ENCODE results near the gene NRCAM. TPM values are rescaled to one million over a fixed set of nuclear protein-coding genes. Genes with fewer than 3 reads are reported as not detected.

Gene NRCAM
- total and polyA plus RNA-seq, 2 donors: 4.7 to 13.9 TPM

DNA sequence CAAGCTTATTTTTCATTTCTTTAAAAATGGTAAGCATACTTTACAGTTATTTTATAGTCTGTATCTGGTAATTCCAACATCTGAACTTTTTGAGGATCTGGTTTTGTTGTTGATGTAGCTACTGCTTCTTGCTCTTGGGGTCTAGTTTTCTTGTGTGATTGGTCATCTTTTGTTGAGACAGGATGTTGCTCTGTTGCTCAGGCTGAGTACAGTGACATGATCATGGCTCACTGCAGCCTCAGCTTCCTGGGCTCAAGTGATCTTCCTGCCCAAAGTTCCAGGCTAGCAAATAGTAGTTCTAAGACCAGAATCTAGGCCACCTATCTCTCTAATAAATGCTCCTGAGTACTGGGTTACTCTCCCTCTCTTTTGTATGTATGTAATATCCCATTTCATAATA lies 75.7 kb downstream of the NRCAM start:
- Histone ChIP-seq H3K4me3 (ENCODE audit: low read length in 2 of 2) (no peak overlapping the region), H3K27ac (ENCODE audit: low read depth in 1 of 2, low read length in 1 of 2) (no peak overlapping the region), H3K4me1 (ENCODE audit: control insufficient read depth in 2 of 2, insufficient read depth in 2 of 2, low read length in 2 of 2) (no peaks in the 10 kb centered on the region), H3K27me3 (ENCODE audit: control insufficient read depth in 2 of 2, insufficient read depth in 1 of 2, low read length in 1 of 2) (no peaks in the 10 kb centered on the region), H3K9me3 (ENCODE audit: control insufficient read depth in 2 of 2, insufficient read depth in 1 of 2, low read length in 1 of 2) (no peaks in the 10 kb centered on the region), H3K36me3 (ENCODE audit: control insufficient read depth in 2 of 2, insufficient read depth in 2 of 2, low read length in 1 of 2) (no peaks in the 10 kb centered on the region)
- no peak for DNase-seq (ENCODE audit: low read depth in 6 of 9, low spot score in 9 of 9)

DNA sequence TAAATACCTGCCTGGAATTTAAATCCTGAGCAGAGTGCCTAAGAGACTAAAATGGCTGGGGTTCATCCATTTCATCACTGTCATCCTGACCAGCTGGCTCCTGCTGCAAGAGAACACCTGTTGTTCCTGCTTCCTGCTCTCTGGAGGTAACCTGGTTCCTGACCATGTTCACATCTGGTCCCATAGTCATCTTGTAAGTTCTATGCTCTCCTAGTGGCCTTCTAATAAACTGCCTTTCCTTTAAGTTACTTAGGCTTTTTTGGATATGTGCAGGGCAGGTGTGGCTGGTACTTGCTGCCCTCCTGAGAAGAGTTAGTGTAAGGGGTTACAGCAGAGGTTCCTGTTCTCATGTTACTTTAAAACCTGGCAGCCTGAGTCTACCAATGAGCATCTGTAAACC lies 80.0 kb downstream of the NRCAM start:
- no peak for DNase-seq (ENCODE audit: low read depth in 6 of 9, low spot score in 9 of 9)
- H3K27me3 ChIP-seq (ENCODE audit: control insufficient read depth in 2 of 2, insufficient read depth in 1 of 2, low read length in 1 of 2): no peaks in the 10 kb centered on the region

DNA sequence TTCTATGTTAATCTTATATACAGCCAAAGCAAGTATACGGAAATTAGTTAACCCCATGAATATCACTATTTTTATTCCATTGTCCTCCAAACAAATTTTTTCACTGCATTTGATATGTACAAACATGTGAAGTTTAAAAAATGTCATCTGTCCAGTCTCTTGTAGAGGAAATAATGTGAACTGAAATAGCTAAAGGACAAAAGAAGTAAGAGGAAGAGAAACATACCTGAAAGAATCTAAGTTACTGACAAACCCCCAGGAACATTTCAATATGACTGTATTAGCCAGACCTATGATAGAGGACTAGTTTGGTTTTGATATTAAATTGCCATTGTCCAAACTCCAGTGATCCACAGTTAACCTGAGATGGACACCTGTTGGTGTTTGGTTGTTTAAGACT lies 80.6 kb downstream of the NRCAM start:
- no peaks in the 10 kb centered on the region for H3K36me3 ChIP-seq (ENCODE audit: control insufficient read depth in 2 of 2, insufficient read depth in 2 of 2, low read length in 1 of 2)
- H3K4me3 ChIP-seq (ENCODE audit: low read length in 2 of 2): no peak overlapping the region
- H3K9me3 ChIP-seq (ENCODE audit: control insufficient read depth in 2 of 2, insufficient read depth in 1 of 2, low read length in 1 of 2): no peaks in the 10 kb centered on the region
- no peak for DNase-seq (ENCODE audit: low read depth in 6 of 9, low spot score in 9 of 9)
- 98% methylated on average over 1 of the region's 1 CpG for WGBS
- H3K27ac ChIP-seq (ENCODE audit: low read depth in 1 of 2, low read length in 1 of 2): no peak overlapping the region
- H3K27me3 ChIP-seq (ENCODE audit: control insufficient read depth in 2 of 2, insufficient read depth in 1 of 2, low read length in 1 of 2): no peaks in the 10 kb centered on the region
- H3K4me1 ChIP-seq (ENCODE audit: control insufficient read depth in 2 of 2, insufficient read depth in 2 of 2, low read length in 2 of 2): no peaks in the 10 kb centered on the region

More for the DNA sequence above, 80.0 kb downstream of the NRCAM start:
- Histone ChIP-seq H3K9me3 (ENCODE audit: control insufficient read depth in 2 of 2, insufficient read depth in 1 of 2, low read length in 1 of 2) (no peaks in the 10 kb centered on the region), H3K4me1 (ENCODE audit: control insufficient read depth in 2 of 2, insufficient read depth in 2 of 2, low read length in 2 of 2) (no peaks in the 10 kb centered on the region), H3K27ac (ENCODE audit: low read depth in 1 of 2, low read length in 1 of 2) (no peak overlapping the region), H3K4me3 (ENCODE audit: low read length in 2 of 2) (no peak overlapping the region), H3K36me3 (ENCODE audit: control insufficient read depth in 2 of 2, insufficient read depth in 2 of 2, low read length in 1 of 2) (no peaks in the 10 kb centered on the region)

DNA sequence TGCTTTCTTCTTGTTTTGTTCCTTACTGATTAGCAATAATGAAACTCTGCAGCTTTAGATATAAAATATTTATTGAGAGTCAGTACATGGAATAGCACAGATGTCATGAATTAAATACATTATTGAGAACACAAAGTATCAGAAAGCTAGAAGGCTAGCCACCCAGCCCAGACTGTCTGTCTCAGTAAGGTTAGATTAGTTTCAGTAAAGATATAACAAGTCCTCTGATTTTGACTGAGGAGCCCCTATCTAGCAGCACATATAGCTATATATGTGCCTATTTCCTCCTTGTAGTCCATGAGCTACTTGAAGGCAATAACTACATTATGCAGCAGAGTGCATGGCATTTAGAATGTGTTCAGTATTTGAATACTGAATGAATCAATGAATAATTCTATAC lies 81.3 kb downstream of the NRCAM start:
- Histone ChIP-seq H3K9me3 (ENCODE audit: control insufficient read depth in 2 of 2, insufficient read depth in 1 of 2, low read length in 1 of 2) (no peaks in the 10 kb centered on the region), H3K4me3 (ENCODE audit: low read length in 2 of 2) (no peak overlapping the region), H3K27me3 (ENCODE audit: control insufficient read depth in 2 of 2, insufficient read depth in 1 of 2, low read length in 1 of 2) (no peaks in the 10 kb centered on the region), H3K36me3 (ENCODE audit: control insufficient read depth in 2 of 2, insufficient read depth in 2 of 2, low read length in 1 of 2) (no peaks in the 10 kb centered on the region), H3K27ac (ENCODE audit: low read depth in 1 of 2, low read length in 1 of 2) (no peak overlapping the region), H3K4me1 (ENCODE audit: control insufficient read depth in 2 of 2, insufficient read depth in 2 of 2, low read length in 2 of 2) (no peaks in the 10 kb centered on the region)
- no peak for DNase-seq (ENCODE audit: low read depth in 6 of 9, low spot score in 9 of 9)

DNA sequence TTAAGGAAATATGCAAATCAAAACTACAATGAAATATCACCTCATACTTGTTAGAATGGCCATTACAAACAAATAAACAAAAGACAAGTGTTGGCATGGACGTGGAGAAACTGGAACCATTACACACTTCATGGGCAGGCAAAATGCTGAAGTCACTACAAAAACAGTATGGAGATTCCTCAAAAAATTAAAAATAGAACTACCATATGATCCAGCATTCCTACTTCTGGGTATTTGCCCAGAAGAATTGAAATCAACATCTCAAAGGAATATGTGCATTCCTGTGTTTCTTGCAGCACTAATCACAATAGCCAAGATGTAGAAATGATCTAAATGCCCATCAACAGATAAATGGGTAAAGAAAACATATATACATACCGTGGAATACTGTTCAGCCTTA lies 83.6 kb downstream of the NRCAM start:
- Histone ChIP-seq H3K4me1 (ENCODE audit: control insufficient read depth in 2 of 2, insufficient read depth in 2 of 2, low read length in 2 of 2) (no peaks in the 10 kb centered on the region), H3K36me3 (ENCODE audit: control insufficient read depth in 2 of 2, insufficient read depth in 2 of 2, low read length in 1 of 2) (no peaks in the 10 kb centered on the region), H3K9me3 (ENCODE audit: control insufficient read depth in 2 of 2, insufficient read depth in 1 of 2, low read length in 1 of 2) (no peaks in the 10 kb centered on the region), H3K27me3 (ENCODE audit: control insufficient read depth in 2 of 2, insufficient read depth in 1 of 2, low read length in 1 of 2) (no peaks in the 10 kb centered on the region), H3K4me3 (ENCODE audit: low read length in 2 of 2) (no peak overlapping the region), H3K27ac (ENCODE audit: low read depth in 1 of 2, low read length in 1 of 2) (no peak overlapping the region)
- no peak for DNase-seq (ENCODE audit: low read depth in 6 of 9, low spot score in 9 of 9)
- WGBS: 91% methylated on average over 2 of the region's 2 CpGs

DNA sequence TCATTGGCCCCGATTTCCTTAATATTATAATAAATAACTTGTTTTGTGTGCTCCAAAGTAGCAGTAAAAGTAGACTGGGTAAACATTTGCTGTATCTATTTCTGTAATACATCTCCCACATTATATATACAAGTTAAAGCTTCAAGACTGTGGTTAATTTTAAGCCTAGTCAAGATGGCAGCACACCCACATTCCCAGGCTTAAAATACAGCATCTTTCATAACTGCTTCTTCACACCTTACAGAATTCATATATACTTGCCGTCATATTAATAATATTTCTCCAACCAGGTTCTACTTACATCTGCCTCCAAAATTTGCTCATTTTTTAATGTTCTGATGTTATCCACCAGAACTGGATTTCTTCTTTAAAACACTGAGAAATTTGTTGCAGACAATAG lies 85.6 kb downstream of the NRCAM start:
- no peaks in the 10 kb centered on the region for H3K4me1 ChIP-seq (ENCODE audit: control insufficient read depth in 2 of 2, insufficient read depth in 2 of 2, low read length in 2 of 2)
- H3K27ac ChIP-seq (ENCODE audit: low read depth in 1 of 2, low read length in 1 of 2): no peak overlapping the region
- H3K27me3 ChIP-seq (ENCODE audit: control insufficient read depth in 2 of 2, insufficient read depth in 1 of 2, low read length in 1 of 2): no peaks in the 10 kb centered on the region
- WGBS: 75% methylated on average over 2 of the region's 2 CpGs
- DNase-seq (ENCODE audit: low read depth in 6 of 9, low spot score in 9 of 9): no peak
- no peak overlapping the region for H3K4me3 ChIP-seq (ENCODE audit: low read length in 2 of 2)
- H3K9me3 ChIP-seq (ENCODE audit: control insufficient read depth in 2 of 2, insufficient read depth in 1 of 2, low read length in 1 of 2): no peaks in the 10 kb centered on the region
- H3K36me3 ChIP-seq (ENCODE audit: control insufficient read depth in 2 of 2, insufficient read depth in 2 of 2, low read length in 1 of 2): no peaks in the 10 kb centered on the region

DNA sequence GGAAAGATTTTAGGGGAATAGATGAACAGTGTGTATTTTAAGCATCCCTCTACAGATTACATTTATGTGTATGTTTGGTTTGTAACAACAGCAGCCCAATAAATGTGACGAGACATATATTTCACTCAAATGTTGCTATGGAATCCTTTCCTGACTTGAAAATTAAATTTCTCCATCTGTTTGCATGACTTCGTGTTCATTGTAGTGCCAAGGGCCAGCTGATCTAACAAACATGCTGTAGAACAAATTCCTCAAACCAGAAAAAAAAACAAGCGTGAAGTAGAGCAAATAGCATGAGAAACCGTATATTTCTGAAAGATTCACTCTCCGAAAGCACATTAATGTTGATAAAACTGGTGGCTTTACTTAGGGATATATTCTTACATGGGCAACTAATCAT lies 87.8 kb downstream of the NRCAM start:
- DNase-seq (ENCODE audit: low read depth in 6 of 9, low spot score in 9 of 9): no peak
- Histone ChIP-seq H3K9me3 (ENCODE audit: control insufficient read depth in 2 of 2, insufficient read depth in 1 of 2, low read length in 1 of 2) (no peaks in the 10 kb centered on the region), H3K27ac (ENCODE audit: low read depth in 1 of 2, low read length in 1 of 2) (no peak overlapping the region), H3K4me1 (ENCODE audit: control insufficient read depth in 2 of 2, insufficient read depth in 2 of 2, low read length in 2 of 2) (no peaks in the 10 kb centered on the region), H3K4me3 (ENCODE audit: low read length in 2 of 2) (no peak overlapping the region), H3K27me3 (ENCODE audit: control insufficient read depth in 2 of 2, insufficient read depth in 1 of 2, low read length in 1 of 2) (no peaks in the 10 kb centered on the region), H3K36me3 (ENCODE audit: control insufficient read depth in 2 of 2, insufficient read depth in 2 of 2, low read length in 1 of 2) (no peaks in the 10 kb centered on the region)
- 93% methylated on average over 5 of the region's 5 CpGs for WGBS

DNA sequence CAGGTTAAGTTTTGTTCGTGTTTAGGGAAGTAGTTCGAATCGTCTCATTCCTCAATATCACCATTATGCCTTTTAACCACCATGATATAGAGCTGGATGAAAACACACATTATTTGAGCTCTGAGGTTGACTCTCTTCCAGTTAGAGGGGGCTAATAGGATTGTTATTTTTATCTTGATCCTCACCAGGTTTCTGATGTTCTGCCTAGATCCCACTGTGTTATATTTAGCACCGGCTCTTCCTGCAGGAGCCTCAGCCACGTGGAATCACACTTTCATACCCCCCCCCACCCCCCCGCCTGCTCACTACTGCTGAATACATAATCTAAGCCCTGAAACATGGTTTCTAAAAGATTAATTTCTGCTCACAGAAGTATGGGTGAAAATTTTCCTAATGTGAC lies 88.3 kb downstream of the NRCAM start:
- no peak overlapping the region for H3K4me3 ChIP-seq (ENCODE audit: low read length in 2 of 2)
- H3K27me3 ChIP-seq (ENCODE audit: control insufficient read depth in 2 of 2, insufficient read depth in 1 of 2, low read length in 1 of 2): no peaks in the 10 kb centered on the region
- no peaks in the 10 kb centered on the region for H3K9me3 ChIP-seq (ENCODE audit: control insufficient read depth in 2 of 2, insufficient read depth in 1 of 2, low read length in 1 of 2)
- H3K27ac ChIP-seq (ENCODE audit: low read depth in 1 of 2, low read length in 1 of 2): no peak overlapping the region
- WGBS: 81% methylated on average over 6 of the region's 6 CpGs
- no peaks in the 10 kb centered on the region for H3K4me1 ChIP-seq (ENCODE audit: control insufficient read depth in 2 of 2, insufficient read depth in 2 of 2, low read length in 2 of 2)
- no peaks in the 10 kb centered on the region for H3K36me3 ChIP-seq (ENCODE audit: control insufficient read depth in 2 of 2, insufficient read depth in 2 of 2, low read length in 1 of 2)
- DNase-seq (ENCODE audit: low read depth in 6 of 9, low spot score in 9 of 9): no peak

DNA sequence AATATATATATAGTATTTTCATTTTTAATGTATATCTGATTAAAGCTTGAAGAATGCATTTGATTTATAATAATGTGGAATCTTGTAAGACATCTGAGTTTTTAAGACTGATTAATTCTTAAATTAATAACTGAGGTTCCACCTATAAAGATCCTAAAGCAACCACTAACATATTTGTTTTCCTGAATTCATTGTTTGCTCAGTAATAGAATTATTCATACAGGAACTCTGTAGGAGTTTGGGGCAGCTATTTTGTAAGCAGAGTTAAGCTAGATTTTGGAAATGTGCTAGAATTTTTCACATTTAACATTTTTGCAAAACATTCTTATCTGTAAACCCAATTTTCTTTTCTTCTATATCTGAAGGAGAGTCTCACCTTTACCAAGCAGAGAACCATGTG lies 88.9 kb downstream of the NRCAM start:
- DNase-seq (ENCODE audit: low read depth in 6 of 9, low spot score in 9 of 9): no peak
- no peaks in the 10 kb centered on the region for H3K4me1 ChIP-seq (ENCODE audit: control insufficient read depth in 2 of 2, insufficient read depth in 2 of 2, low read length in 2 of 2)
- no peak overlapping the region for H3K4me3 ChIP-seq (ENCODE audit: low read length in 2 of 2)
- H3K9me3 ChIP-seq (ENCODE audit: control insufficient read depth in 2 of 2, insufficient read depth in 1 of 2, low read length in 1 of 2): no peaks in the 10 kb centered on the region
- H3K27ac ChIP-seq (ENCODE audit: low read depth in 1 of 2, low read length in 1 of 2): no peak overlapping the region
- no peaks in the 10 kb centered on the region for H3K36me3 ChIP-seq (ENCODE audit: control insufficient read depth in 2 of 2, insufficient read depth in 2 of 2, low read length in 1 of 2)
- H3K27me3 ChIP-seq (ENCODE audit: control insufficient read depth in 2 of 2, insufficient read depth in 1 of 2, low read length in 1 of 2): no peaks in the 10 kb centered on the region

DNA sequence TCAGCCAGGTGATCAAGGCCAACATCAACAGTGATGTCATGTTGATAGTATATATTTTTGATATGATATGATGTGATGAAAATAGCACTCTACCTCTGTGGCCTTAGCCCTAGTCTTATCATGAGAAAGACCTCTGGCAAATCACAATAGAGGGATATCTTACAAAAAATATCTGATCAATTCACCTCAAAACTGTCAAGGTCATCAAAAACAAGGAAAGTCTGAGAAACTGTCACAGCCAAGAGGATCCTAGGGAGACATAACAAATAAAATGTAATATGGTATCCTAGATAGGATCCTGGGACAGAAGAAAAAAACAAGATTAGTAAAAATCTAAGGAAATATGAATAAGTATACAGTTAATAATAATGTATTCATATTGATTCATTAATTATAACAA lies 92.6 kb downstream of the NRCAM start:
- DNase-seq (ENCODE audit: low read depth in 6 of 9, low spot score in 9 of 9): no peak
- H3K4me3 ChIP-seq (ENCODE audit: low read length in 2 of 2): no peak overlapping the region
- no peak overlapping the region for H3K27ac ChIP-seq (ENCODE audit: low read depth in 1 of 2, low read length in 1 of 2)
- H3K36me3 ChIP-seq (ENCODE audit: control insufficient read depth in 2 of 2, insufficient read depth in 2 of 2, low read length in 1 of 2): no peaks in the 10 kb centered on the region
- no peaks in the 10 kb centered on the region for H3K27me3 ChIP-seq (ENCODE audit: control insufficient read depth in 2 of 2, insufficient read depth in 1 of 2, low read length in 1 of 2)
- no peaks in the 10 kb centered on the region for H3K9me3 ChIP-seq (ENCODE audit: control insufficient read depth in 2 of 2, insufficient read depth in 1 of 2, low read length in 1 of 2)
- H3K4me1 ChIP-seq (ENCODE audit: control insufficient read depth in 2 of 2, insufficient read depth in 2 of 2, low read length in 2 of 2): no peaks in the 10 kb centered on the region
